ENCODE measurements around the gene ESRRA. TPM values are rescaled to one million over a fixed set of nuclear protein-coding genes. Genes with fewer than 3 reads are reported as not detected.

The ESRRA gene
- polyA plus RNA-seq, 1 donor (not counting 4 experiments of a cell fraction or from before 2014, with no cell fraction given) = 20.8 TPM

DNA sequence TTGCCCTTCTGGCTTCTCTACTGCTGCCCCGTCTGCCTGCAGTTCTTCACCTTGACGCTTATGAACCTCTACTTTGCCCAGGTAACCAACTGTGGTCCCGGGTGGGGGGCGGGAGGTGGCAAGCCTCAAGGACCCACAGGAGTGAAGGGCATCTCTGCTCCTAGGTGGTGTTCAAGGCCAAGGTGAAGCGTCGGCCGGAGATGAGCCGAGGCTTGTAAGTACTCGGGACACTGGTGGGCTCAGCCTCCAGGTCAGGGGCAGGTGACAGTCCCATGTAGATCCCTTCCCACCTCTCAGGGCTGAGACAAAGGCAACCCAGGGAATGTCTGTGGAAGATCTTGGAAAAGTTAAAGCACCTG, 18.5 kb upstream of the ESRRA start:
- no peak overlapping the region for H2AFZ ChIP-seq (ENCODE audit: control insufficient read depth, low read length)
- H3K79me2 ChIP-seq (ENCODE audit: control insufficient read depth, insufficient read depth, low read length) = peaks cover 11% of the 10 kb centered on the region
- H3K4me3 ChIP-seq (ENCODE audit: control insufficient read depth in 2 of 3, extremely low read depth in 1 of 3, insufficient read depth in 2 of 3, low read depth in 1 of 3, low read length in 3 of 3) = no peak overlapping the region
- dilution Hi-C loops (cut with MboI; ENCODE audit: extremely low pct_ligation_motif_present, low sequenced_read_pairs) = no loop called here
- DNase-seq (ENCODE audit: low read depth, low spot score) (no peak), FAIRE-seq (no peak)
- H3K4me2 ChIP-seq (ENCODE audit: control insufficient read depth, extremely low read depth, insufficient read depth, low read depth, low read length) = peak overlapping the region; percentile 98
- H3K27ac ChIP-seq (ENCODE audit: control insufficient read depth, insufficient read depth, low read length) = no peak overlapping the region
- H3K27me3 ChIP-seq (ENCODE audit: control insufficient read depth, extremely low read depth, insufficient read depth, low read length) = peaks cover 13% of the 10 kb centered on the region
- no peaks in the 10 kb centered on the region for H3K9me3 ChIP-seq (ENCODE audit: control insufficient read depth, low read depth, low read length)
- H3K9me1 ChIP-seq (ENCODE audit: control insufficient read depth, extremely low read depth, insufficient read depth, low read length) = no peaks in the 10 kb centered on the region
- no peak for TF ChIP-seq EZH2 (IDR thresholded peaks at IDR 0.05; ENCODE audit: low read length)
- TF ChIP-seq, protein P1, sequence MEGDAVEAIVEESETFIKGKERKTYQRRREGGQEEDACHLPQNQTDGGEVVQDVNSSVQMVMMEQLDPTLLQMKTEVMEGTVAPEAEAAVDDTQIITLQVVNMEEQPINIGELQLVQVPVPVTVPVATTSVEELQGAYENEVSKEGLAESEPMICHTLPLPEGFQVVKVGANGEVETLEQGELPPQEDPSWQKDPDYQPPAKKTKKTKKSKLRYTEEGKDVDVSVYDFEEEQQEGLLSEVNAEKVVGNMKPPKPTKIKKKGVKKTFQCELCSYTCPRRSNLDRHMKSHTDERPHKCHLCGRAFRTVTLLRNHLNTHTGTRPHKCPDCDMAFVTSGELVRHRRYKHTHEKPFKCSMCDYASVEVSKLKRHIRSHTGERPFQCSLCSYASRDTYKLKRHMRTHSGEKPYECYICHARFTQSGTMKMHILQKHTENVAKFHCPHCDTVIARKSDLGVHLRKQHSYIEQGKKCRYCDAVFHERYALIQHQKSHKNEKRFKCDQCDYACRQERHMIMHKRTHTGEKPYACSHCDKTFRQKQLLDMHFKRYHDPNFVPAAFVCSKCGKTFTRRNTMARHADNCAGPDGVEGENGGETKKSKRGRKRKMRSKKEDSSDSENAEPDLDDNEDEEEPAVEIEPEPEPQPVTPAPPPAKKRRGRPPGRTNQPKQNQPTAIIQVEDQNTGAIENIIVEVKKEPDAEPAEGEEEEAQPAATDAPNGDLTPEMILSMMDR (optimal IDR thresholded peaks at IDR 0.05 in 1 of 3, IDR thresholded peaks at IDR 0.05 in 1 of 3, conservative IDR thresholded peaks at IDR 0.05 in 1 of 3; ENCODE audit: extremely low read depth in 1 of 3, insufficient read depth in 2 of 3, low read length in 3 of 3) = peak in 1 of 3 experiments; percentile 4
- H4K20me1 ChIP-seq (ENCODE audit: control insufficient read depth, extremely low read depth, insufficient read depth, low read length) = no peaks in the 10 kb centered on the region
- H3K4me1 ChIP-seq (ENCODE audit: control insufficient read depth, extremely low read depth, insufficient read depth, low read length) = peaks cover 11% of the 10 kb centered on the region
- H3K36me3 ChIP-seq (ENCODE audit: control insufficient read depth in 2 of 2, extremely low read depth in 1 of 2, insufficient read depth in 2 of 2, low read length in 2 of 2) = peaks cover 8 to 10% of the 10 kb centered on the region in 2 experiments
- H3K9ac ChIP-seq (ENCODE audit: control insufficient read depth, extremely low read depth, insufficient read depth, low read length) = no peak overlapping the region

GRCh38 chr11:64287676-64288352, 17.5 kb upstream of the ESRRA start:
- no peak overlapping the region for H3K9ac ChIP-seq (ENCODE audit: control insufficient read depth, extremely low read depth, insufficient read depth, low read length)
- H3K4me1 ChIP-seq (ENCODE audit: control insufficient read depth, extremely low read depth, insufficient read depth, low read length) = peaks cover 14% of the 10 kb centered on the region
- H3K9me1 ChIP-seq (ENCODE audit: control insufficient read depth, extremely low read depth, insufficient read depth, low read length) = no peaks in the 10 kb centered on the region
- H3K4me3 ChIP-seq (ENCODE audit: control insufficient read depth in 2 of 3, extremely low read depth in 1 of 3, insufficient read depth in 2 of 3, low read depth in 1 of 3, low read length in 3 of 3) = no peak overlapping the region
- peaks cover 4 to 5% of the 10 kb centered on the region in 2 experiments for H3K36me3 ChIP-seq (ENCODE audit: control insufficient read depth in 2 of 2, extremely low read depth in 1 of 2, insufficient read depth in 2 of 2, low read length in 2 of 2)
- DNase-seq (ENCODE audit: low read depth, low spot score) (no peak), FAIRE-seq (no peak)
- TF ChIP-seq, protein P1 (optimal IDR thresholded peaks at IDR 0.05 in 1 of 3, IDR thresholded peaks at IDR 0.05 in 1 of 3, conservative IDR thresholded peaks at IDR 0.05 in 1 of 3; ENCODE audit: extremely low read depth in 1 of 3, insufficient read depth in 2 of 3, low read length in 3 of 3) = no peak
- no peak overlapping the region for H3K4me2 ChIP-seq (ENCODE audit: control insufficient read depth, extremely low read depth, insufficient read depth, low read depth, low read length)
- dilution Hi-C loops (cut with MboI; ENCODE audit: extremely low pct_ligation_motif_present, low sequenced_read_pairs) = no loop called here
- no peaks in the 10 kb centered on the region for H3K9me3 ChIP-seq (ENCODE audit: control insufficient read depth, low read depth, low read length)
- no peak overlapping the region for H2AFZ ChIP-seq (ENCODE audit: control insufficient read depth, low read length)
- peaks cover 23% of the 10 kb centered on the region for H3K27me3 ChIP-seq (ENCODE audit: control insufficient read depth, extremely low read depth, insufficient read depth, low read length)
- H3K79me2 ChIP-seq (ENCODE audit: control insufficient read depth, insufficient read depth, low read length) = peaks cover 11% of the 10 kb centered on the region
- no peak overlapping the region for H3K27ac ChIP-seq (ENCODE audit: control insufficient read depth, insufficient read depth, low read length)
- H4K20me1 ChIP-seq (ENCODE audit: control insufficient read depth, extremely low read depth, insufficient read depth, low read length) = no peaks in the 10 kb centered on the region
